GM12801 (cell line): ENCODE results near the gene EPHA4.

Source experiments
- TF ChIP-seq, protein P1 (sequence below): IDR thresholded peaks from one replicate; pipeline ENCODE4 v1.5.1; 2011; ENCODE audit warnings: control low read depth; ENCODE audit not compliant: insufficient read length; ENCODE audit errors: extremely low read depth

Gene EPHA4

DNA sequence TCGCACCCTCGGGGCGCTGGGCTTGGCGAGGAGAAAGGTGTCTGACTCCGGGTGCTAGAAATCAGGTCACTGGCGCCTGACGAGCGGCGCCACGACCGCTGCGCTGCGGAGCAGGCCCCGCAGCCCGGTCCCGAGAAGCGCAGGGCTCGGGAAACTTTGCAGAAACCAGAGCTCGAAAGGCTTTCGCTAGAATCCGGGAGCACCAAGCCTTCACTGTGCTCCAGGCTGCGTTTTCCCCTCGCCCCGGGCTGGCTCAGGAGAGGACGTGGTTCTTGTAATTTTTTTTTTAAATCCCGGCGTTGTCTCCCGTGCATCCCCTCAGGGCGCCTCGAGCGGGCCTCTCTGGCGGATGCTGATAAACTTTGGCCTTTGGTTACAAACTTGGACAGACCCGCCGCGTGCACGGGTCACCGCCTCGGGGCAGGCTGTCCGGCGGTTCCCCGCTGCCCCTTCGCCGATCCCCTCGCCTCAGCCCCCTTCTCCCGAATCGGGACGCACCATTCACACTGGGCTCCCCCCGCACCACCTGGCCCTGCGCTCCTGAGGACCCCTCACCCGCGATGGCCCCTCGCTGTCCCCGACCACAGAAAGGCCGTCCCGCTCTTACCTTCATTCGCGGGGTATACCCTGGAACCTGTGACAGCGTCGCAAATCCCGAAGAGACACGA, 419 bp downstream of the EPHA4 start:
- TF ChIP-seq, protein P1, sequence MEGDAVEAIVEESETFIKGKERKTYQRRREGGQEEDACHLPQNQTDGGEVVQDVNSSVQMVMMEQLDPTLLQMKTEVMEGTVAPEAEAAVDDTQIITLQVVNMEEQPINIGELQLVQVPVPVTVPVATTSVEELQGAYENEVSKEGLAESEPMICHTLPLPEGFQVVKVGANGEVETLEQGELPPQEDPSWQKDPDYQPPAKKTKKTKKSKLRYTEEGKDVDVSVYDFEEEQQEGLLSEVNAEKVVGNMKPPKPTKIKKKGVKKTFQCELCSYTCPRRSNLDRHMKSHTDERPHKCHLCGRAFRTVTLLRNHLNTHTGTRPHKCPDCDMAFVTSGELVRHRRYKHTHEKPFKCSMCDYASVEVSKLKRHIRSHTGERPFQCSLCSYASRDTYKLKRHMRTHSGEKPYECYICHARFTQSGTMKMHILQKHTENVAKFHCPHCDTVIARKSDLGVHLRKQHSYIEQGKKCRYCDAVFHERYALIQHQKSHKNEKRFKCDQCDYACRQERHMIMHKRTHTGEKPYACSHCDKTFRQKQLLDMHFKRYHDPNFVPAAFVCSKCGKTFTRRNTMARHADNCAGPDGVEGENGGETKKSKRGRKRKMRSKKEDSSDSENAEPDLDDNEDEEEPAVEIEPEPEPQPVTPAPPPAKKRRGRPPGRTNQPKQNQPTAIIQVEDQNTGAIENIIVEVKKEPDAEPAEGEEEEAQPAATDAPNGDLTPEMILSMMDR, result no peak

DNA sequence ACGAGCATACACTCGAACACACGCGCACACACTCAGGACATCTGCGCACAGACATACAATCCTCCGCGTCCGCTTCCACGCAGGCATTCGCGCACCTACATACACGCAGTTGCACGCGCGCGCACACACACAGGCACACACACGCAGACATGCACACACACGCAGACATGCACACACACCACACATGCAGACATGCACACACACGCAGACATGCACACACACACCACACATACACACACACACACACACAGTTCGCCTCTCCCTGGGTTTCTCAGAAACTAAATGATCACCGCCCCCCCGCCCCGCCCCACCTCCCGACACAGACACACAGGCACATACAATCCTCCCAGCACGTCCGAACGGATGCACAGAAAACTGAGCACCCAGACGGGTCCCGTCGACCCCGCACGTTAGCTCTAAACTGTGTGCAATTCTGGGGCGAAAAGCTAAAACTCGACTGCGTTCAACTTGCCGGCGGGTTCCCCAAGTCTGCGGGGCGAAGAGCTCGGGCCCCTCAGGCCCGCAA, 1.0 kb downstream of the EPHA4 start:
- TF ChIP-seq, protein P1, result no peak

DNA sequence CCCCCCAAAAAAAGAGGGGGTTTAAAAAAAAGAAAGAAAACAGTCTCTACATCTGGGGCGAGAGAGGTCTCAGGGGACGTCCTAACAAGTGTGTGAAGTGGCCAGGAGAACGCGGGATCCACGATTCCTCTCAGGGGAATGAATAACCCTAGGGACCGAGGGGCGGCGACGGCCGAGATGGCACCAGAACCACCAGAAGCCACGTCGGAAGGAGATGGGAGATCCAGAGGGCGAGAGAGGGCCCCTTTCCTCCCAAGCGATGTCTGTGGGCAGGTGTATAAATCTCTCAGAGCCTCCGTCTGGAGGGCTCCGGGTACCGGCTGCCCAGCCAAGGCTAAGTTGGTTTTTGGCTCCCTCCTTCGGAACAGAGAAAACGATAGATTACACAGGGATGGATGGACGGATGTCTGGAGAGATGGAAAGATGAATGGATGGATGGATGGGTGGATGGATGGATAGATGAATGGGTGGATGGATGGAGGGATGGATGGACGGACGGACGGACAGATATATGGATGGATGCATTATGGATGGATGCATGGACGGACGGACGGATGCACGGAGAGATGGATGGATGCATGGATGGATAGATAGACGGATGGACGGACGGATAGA, 1.7 kb downstream of the EPHA4 start:
- TF ChIP-seq, protein P1, result no peak

DNA sequence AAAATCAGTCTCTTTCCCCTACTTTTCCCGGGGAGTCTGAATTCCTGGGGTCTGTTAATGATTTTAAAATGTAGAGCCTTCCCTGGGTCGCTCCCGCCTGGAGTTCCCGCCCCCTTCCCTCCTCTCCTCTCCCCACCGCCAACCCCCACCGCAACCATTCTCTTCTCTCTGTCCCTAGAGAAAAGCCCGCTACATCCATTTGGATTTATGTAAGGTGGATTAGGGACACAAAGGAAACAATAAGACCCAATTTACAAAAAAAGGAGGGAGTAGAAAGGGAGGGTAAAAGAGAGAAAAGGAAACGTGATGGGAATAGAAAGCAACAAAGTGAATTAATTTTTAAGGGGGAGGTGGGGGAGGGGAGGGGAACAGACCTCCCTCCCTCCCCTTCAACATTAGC, 2.2 kb downstream of the EPHA4 start:
- TF ChIP-seq, protein P1, result no peak

DNA sequence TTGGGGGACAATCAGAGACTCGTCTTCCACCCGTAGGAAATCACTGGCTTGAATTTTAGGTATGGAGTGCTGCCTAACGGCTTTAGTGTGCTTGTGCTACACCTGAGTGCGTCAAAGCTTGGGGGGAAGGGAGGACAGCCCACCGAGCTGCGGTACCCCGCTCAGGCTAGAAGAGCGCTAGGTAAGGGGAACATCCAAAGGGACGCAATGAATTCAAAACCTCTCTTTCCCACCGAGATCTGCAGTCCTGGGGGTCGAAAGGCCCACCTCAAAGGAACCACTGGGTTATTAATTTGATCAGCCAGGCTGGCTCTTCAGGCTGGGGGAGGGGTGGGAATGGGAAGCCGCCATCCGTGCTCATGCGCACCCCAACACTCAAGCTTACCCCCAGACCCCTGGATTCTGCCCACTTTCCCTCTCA, 2.7 kb downstream of the EPHA4 start:
- TF ChIP-seq, protein P1, result no peak

DNA sequence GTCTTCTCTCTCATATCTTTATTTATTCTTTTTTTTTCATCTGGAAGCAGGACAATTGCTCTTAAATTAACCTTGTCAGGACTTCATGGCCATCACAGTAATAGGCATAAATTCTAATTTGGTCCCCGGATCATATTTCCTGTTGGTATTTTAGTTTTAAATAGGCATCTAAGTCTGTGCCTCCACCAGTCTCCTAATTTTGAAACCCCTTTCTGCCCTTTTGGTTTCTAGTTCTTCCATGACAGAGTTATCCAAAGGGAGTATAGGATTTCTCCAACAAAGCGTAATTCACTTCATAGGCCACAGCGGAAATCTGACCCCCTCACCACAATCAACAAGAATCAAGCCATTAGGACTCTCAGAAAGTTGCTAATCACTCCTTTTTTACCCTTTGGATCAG, 3.8 kb downstream of the EPHA4 start:
- TF ChIP-seq, protein P1, result no peak

DNA sequence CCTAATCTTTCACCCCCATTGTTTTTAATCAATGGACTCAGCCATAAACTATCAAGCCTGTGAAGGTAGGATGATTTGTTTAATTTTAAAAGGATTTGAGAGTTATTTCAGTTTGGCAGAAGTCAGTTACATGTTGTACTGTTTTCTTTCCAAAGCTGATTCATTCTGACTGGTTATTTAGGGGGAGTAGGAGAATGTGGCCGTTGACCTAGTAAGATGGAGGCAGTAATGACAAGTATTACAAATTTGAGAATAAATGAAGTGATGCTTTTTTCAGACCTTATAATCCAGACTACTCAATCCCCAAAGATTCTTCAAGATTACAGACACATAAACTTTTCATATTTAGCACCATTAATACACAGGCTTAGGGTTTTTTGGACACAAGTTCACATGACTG, 4.3 kb downstream of the EPHA4 start:
- TF ChIP-seq, protein P1, result no peak
